ENCODE data around the gene LPP.

DNA sequence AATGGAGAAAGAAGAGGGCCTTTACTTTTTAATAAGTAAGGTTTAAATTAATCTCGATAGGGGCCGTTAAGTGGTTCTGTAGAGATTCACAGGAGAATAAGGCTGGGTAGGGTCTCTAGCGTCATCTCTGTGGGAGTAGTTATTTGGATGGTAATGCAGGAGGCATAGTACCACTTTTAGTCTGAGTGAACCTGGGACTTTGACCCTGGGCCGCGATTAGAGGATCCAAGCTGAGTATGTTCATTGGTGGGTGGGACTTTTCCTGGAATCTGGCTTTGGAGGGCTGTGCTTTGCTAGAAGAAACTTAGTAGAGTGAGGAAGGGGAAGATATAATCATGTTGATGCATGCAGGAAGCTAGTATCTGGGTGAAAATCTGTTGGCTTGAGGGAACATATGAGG lies 4.0 kb downstream of the LPP start:
- TF ChIP-seq CTCF (IDR thresholded peaks at IDR 0.05) (no peak), POLR2A (IDR thresholded peaks at IDR 0.05) (no peak), EP300 (IDR thresholded peaks at IDR 0.05) (no peak)

All from tibial nerve (tissue), 4 donors.